HG03575 (cell line): ENCODE measurements around the gene ACBD5.
"Not testable (repeated sequence)": the region's sequence is repeated elsewhere in the genome, so short reads cannot be mapped to it uniquely, and the experiment has no call there.

Experiments used
- ATAC-seq: cut with Tn5 transposase; IDR thresholded peaks from one replicate; pipeline ENCODE4 v1.9.1; 2021; ENCODE audit not compliant: unreplicated experiment, insufficient number of reproducible peaks, low FRiP score; ENCODE audit errors: extremely low read depth

Gene ACBD5

GRCh38 chr10:27241652-27242472 lies 1.3 kb upstream of the ACBD5 start:
- peak; percentile 34 for ATAC-seq

GRCh38 chr10:27241010-27241651 lies 534 bp upstream of the ACBD5 start:
- no peak for ATAC-seq

- ATAC-seq: not testable (repeated sequence)
These were observed 3.1 kb downstream of the ACBD5 start for GRCh38 chr10:27237531-27237930.

GRCh38 chr10:27236589-27237128 lies 3.9 kb downstream of the ACBD5 start:
- ATAC-seq: not testable (repeated sequence)

- no peak for ATAC-seq
These were observed 4.9 kb downstream of the ACBD5 start for GRCh38 chr10:27235706-27236105.

- ATAC-seq: no peak
These were observed 10.6 kb downstream of the ACBD5 start for GRCh38 chr10:27230022-27230421.

- no peak for ATAC-seq
These were observed 14.8 kb downstream of the ACBD5 start for GRCh38 chr10:27225642-27226257.

GRCh38 chr10:27225011-27225590 lies 15.5 kb downstream of the ACBD5 start:
- no peak for ATAC-seq

GRCh38 chr10:27223964-27224363 lies 16.6 kb downstream of the ACBD5 start:
- ATAC-seq: no peak

- ATAC-seq: no peak
These were observed 33.2 kb downstream of the ACBD5 start for GRCh38 chr10:27207350-27207749.

- ATAC-seq: no peak
These were observed 36.8 kb downstream of the ACBD5 start for GRCh38 chr10:27203806-27204205.

GRCh38 chr10:27197980-27198620 lies 42.5 kb downstream of the ACBD5 start:
- ATAC-seq: no peak

GRCh38 chr10:27192284-27192683 lies 48.3 kb downstream of the ACBD5 start:
- ATAC-seq: no peak

GRCh38 chr10:27190508-27190907 lies 50.1 kb downstream of the ACBD5 start:
- no peak for ATAC-seq

GRCh38 chr10:27188897-27189296 lies 51.7 kb downstream of the ACBD5 start:
- ATAC-seq: no peak

- ATAC-seq: no peak
These were observed 52.3 kb downstream of the ACBD5 start for GRCh38 chr10:27188259-27188658.

- ATAC-seq: no peak
These were observed 70.7 kb downstream of the ACBD5 start for GRCh38 chr10:27169849-27170248.

- ATAC-seq: no peak
These were observed 82.2 kb downstream of the ACBD5 start for GRCh38 chr10:27158421-27158820.

GRCh38 chr10:27157150-27157549 lies 83.4 kb downstream of the ACBD5 start:
- no peak for ATAC-seq
